Adrenal gland (tissue), 12 donors: ENCODE measurements around the gene BCL2L13. TPM values are rescaled to one million over a fixed set of nuclear protein-coding genes. Genes with fewer than 3 reads are reported as not detected.

Source experiments
- DNase-seq, 7 donors: peaks; one replicate each; pipeline ENCODE4 v3.0.0-alpha.2; 2019 to 2020
- H3K27ac ChIP-seq, 5 donors: fragments of 200-600 bp; sonication (generic) in 4 of 5; 1 replicate in 3 of 5; 2 replicates in 2 of 5; pipeline versions ENCODE4 v1.5.1 to v1.8.0; 2016 to 2020; ENCODE audit warnings: mild to moderate bottlenecking in 1 of 5
- H3K27me3 ChIP-seq: fragments of 200-600 bp; 2 replicates; pipeline ENCODE4 v1.8.0; 2021
- H3K36me3 ChIP-seq, 2 donors: fragments of 200-600 bp; replicated peaks in 1 of 2; 1 replicate in 1 of 2; 2 replicates in 1 of 2; pipeline versions ENCODE4 v1.5.1 to v1.8.0; 2018 to 2022
- H3K4me1 ChIP-seq, 2 donors: fragments of 200-600 bp; replicated peaks in 1 of 2; 1 replicate in 1 of 2; 2 replicates in 1 of 2; pipeline versions ENCODE4 v1.5.1 to v1.8.0; 2018 to 2021
- H3K4me3 ChIP-seq, 4 donors: fragments of 200-600 bp; sonication (generic) in 3 of 4; one replicate each; pipeline ENCODE4 v1.5.1; 2016 to 2018
- H3K9me3 ChIP-seq, 3 donors: fragments of 200-600 bp; sonication (generic) in 1 of 3; replicated peaks in 1 of 3; 1 replicate in 2 of 3; 2 replicates in 1 of 3; pipeline versions ENCODE4 v1.5.1 to v1.8.0; 2016 to 2021
- CTCF ChIP-seq, 6 experiments: fragments of 450-650 bp in 4 of 6; fragments of 200-600 bp in 2 of 6; sonication (generic) in 1 of 6; IDR thresholded peaks; 1 replicate in 5 of 6; 2 replicates in 1 of 6; pipeline versions ENCODE4 v1.5.1 to v1.8.0; 2016 to 2021; ENCODE audit warnings: antibody characterized with exemption in 6 of 6, mild to moderate bottlenecking in 2 of 6, moderate library complexity in 1 of 6
- POLR2A ChIP-seq, 2 donors: fragments of 450-650 bp; IDR thresholded peaks; one replicate each; pipeline ENCODE4 v1.6.1; 2017; ENCODE audit warnings: antibody characterized with exemption in 2 of 2, mild to moderate bottlenecking in 2 of 2, moderate library complexity in 1 of 2
- WGBS, 4 donors: extraction: QIAGEN DNeasy Blood & Tissue Kit in 2 of 4; methylation state at CpG; one replicate each; pipeline versions ENCODE4 v1.1.5 to v1.1.7; 2013 to 2017; 5-methylcytosine and 5-hydroxymethylcytosine counted together
- intact Hi-C, 2 donors: fragments of 100-400 bp; cut with DNase I; formaldehyde crosslinking; loops; one replicate each; pipeline versions ENCODE4 v1.14.1 to v1.15.0; 2022 to 2023
- polyA plus RNA-seq, 3 donors: library from polyadenylated mRNA; stranded (reverse); fragments of 200-250 nt in 2 of 3; fragments of 350-450 nt in 1 of 3; fragmentation: Illumina TruSeq in 1 of 3; extraction: RNeasy Lipid Tissue Mini Kit (QIAGEN cat#74804) in 1 of 3; gene quantifications; one replicate each; pipeline ENCODE4 v1.2.3, GENCODE V29; 2013 to 2014
- total RNA-seq, 9 donors: library from RNA; depleted of rRNA in 4 of 9; stranded (reverse); fragments of >200 nt in 4 of 9; fragments of 120-200 nt in 1 of 9; fragmentation: NEBNext Ultra II Directional in 1 of 9; extraction: Animal tissue kit (Norgen Biotek cat#: 25700) in 1 of 9; gene quantifications; one replicate each; pipeline versions ENCODE4 v1.1.0 to v1.2.4, GENCODE V29; 2013 to 2023
- donor health status: healthy with polysubstance abuse.
- donor health status: Bipolar disorder and iron deficiency.
- donor health status: DM: yes; HTN: yes; CAD: no.
- donor health status: DM: no; HTN: no; CAD: no.
- donor health status: DM: no; HTN: no; CAD: no.
- donor health status: DM: yes; HTN: yes; CAD: no.

The BCL2L13 gene
- total and polyA plus RNA-seq, 12 donors: 30.9 to 142 (median 94.3) TPM

- intact Hi-C loops: no loop called here
- Histone ChIP-seq H3K4me1 (peaks cover 0 to 6% of the 10 kb centered on the region in 2 donors), H3K27ac (no peak overlapping the region), H3K27me3 (no peaks in the 10 kb centered on the region), H3K4me3 (no peak overlapping the region), H3K36me3 (no peaks in the 10 kb centered on the region), H3K9me3 (no peaks in the 10 kb centered on the region)
- TF ChIP-seq CTCF (IDR thresholded peaks at IDR 0.05) (no peak), POLR2A (IDR thresholded peaks at IDR 0.05) (no peak)
- DNase-seq: no peak
- WGBS, 4 donors: 80 to 85% (median 82%) methylated on average over 20 to 27 of the region's 27 CpGs
These were observed 136.5 kb downstream of the BCL2L13 start for GRCh38 chr22:17774926-17775685.

- H3K4me3 ChIP-seq: no peak overlapping the region
- no peak overlapping the region for H3K27ac ChIP-seq
- DNase-seq: no peak
- H3K4me1 ChIP-seq: peaks cover 0 to 6% of the 10 kb centered on the region in 2 donors
- intact Hi-C loops: no loop called here
- WGBS, 4 donors: 79 to 85% (median 81%) methylated on average over 10 of the region's 10 CpGs
- no peaks in the 10 kb centered on the region for H3K9me3 ChIP-seq
- no peak for TF ChIP-seq POLR2A (IDR thresholded peaks at IDR 0.05)
- TF ChIP-seq CTCF (IDR thresholded peaks at IDR 0.05): no peak
- no peaks in the 10 kb centered on the region for H3K36me3 ChIP-seq
- no peaks in the 10 kb centered on the region for H3K27me3 ChIP-seq
These were observed 137.4 kb downstream of the BCL2L13 start for GRCh38 chr22:17775781-17776465.

- peak in 4 of 7 donors; percentile 47 to 77 (median 50) for DNase-seq
- Histone ChIP-seq H3K4me3 (peak overlapping the region in 1 of 4 donors; percentile 35), H3K4me1 (peaks cover 0 to 9% of the 10 kb centered on the region in 2 donors), H3K9me3 (no peaks in the 10 kb centered on the region), H3K36me3 (no peaks in the 10 kb centered on the region), H3K27me3 (no peaks in the 10 kb centered on the region), H3K27ac (peak overlapping the region in 4 of 5 donors; percentile 60 to 77 (median 68))
- intact Hi-C loops: no loop called here
- 56 to 68% (median 64%) methylated on average over 20 to 27 of the region's 27 CpGs for WGBS, 4 donors
- no peak for TF ChIP-seq CTCF (IDR thresholded peaks at IDR 0.05)
- TF ChIP-seq POLR2A (IDR thresholded peaks at IDR 0.05): no peak
These were observed 138.6 kb downstream of the BCL2L13 start for GRCh38 chr22:17777005-17777716.

- no peak for DNase-seq
- H3K36me3 ChIP-seq: no peaks in the 10 kb centered on the region
- WGBS, 4 donors: 59 to 66% (median 60%) methylated on average over 5 to 6 of the region's 6 CpGs
- H3K27me3 ChIP-seq: no peaks in the 10 kb centered on the region
- H3K27ac ChIP-seq: peak overlapping the region in 4 of 5 donors; percentile 60 to 77 (median 68)
- TF ChIP-seq POLR2A (IDR thresholded peaks at IDR 0.05): no peak
- no peak for TF ChIP-seq CTCF (IDR thresholded peaks at IDR 0.05)
- H3K9me3 ChIP-seq: no peaks in the 10 kb centered on the region
- peaks cover 0 to 9% of the 10 kb centered on the region in 2 donors for H3K4me1 ChIP-seq
- H3K4me3 ChIP-seq: peak overlapping the region in 1 of 4 donors; percentile 35
- intact Hi-C loops: no loop called here
These were observed 139.1 kb downstream of the BCL2L13 start for GRCh38 chr22:17777717-17778044.
